Epithelial cell of proximal tubule (primary cell): Measurements from ENCODE around the gene FAT1. TPM values are rescaled to one million over a fixed set of nuclear protein-coding genes. Genes with fewer than 3 reads are reported as not detected.

ENCODE experiments used
- DNase-seq: peaks from one replicate; pipeline ENCODE4 v3.0.0-alpha.2; 2011; ENCODE audit warnings: low read depth
- H3K4me3 ChIP-seq: 2 replicates; pipeline ENCODE4 v1.5.1; 2011; ENCODE audit warnings: low read depth, mild to moderate bottlenecking, low read length
- CTCF ChIP-seq: conservative IDR thresholded peaks from 2 replicates; pipeline ENCODE4 v1.5.1; 2012; ENCODE audit warnings: low read depth, mild to moderate bottlenecking, low read length
- total RNA-seq: library from RNA; depleted of rRNA; stranded (reverse); fragments of >200 nt; gene quantifications from 2 replicates; pipeline ENCODE4 v1.2.3, GENCODE V29; 2015

The FAT1 gene
- total RNA-seq, 1 donor from 2014 or later, result 178 TPM

DNA sequence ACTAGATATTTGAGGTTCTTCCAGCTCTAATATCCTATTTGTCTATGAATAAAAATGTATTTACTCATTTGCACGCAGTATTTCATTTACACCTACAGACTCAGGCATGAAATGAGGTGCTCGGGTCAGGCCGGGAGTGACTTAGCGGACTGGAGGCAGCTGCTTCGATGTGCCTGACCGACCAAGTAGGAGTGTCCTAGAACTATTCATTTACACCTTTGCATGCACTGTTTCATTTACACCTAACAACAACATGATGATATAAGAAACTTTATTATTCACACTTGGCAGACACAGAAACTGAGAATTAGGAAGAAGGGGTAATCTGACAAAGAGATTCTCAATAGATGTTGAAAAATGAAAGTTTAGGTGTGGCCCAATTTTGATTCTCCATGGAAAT, 28.7 kb upstream of the FAT1 start:
- TF ChIP-seq CTCF, result no peak
- no peak for DNase-seq
- no peak overlapping the region for H3K4me3 ChIP-seq

GRCh38 chr4:186749611-186750281, 26.1 kb upstream of the FAT1 start:
- H3K4me3 ChIP-seq, result no peak overlapping the region
- no peak for TF ChIP-seq CTCF
- no peak for DNase-seq

DNA sequence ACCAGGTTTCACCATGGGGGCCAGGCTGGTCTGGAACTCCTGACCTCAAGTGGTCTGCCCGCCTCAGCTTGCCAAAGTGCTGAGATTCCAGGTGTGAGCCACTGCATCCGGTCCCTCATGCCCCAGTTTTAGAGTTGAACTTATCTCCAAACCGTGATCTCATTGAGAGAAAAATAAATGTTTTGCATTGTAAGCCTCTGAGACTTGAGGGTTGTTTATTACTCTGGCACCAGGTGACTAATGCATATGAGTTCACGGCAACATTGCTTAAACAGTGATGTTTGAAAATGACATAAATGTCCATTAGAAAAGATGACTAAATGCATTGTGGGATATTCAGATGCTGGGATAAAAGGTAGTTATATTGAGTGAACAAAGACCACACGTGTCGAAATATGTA, 22.9 kb upstream of the FAT1 start:
- TF ChIP-seq CTCF, result no peak
- no peak overlapping the region for H3K4me3 ChIP-seq
- no peak for DNase-seq

DNA sequence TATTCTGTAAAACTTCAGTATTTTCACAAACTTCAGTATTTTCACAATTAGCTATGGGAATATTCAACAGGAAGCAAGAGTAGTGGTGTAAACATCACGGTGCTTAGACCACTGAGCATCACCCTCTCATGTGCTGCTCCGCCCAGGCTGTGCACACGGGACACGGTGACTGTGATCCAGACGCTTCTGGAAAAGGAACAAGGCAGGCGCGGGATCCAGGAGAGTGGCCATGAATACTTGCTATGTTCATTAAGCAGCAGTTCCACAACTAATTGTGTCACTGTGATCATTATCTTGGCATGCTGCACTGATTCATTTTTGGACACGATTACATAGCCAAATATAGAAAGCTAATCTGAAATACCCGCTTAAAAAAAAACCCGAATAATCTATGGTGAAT, 19.6 kb upstream of the FAT1 start:
- DNase-seq, result no peak
- no peak for TF ChIP-seq CTCF
- H3K4me3 ChIP-seq, result no peak overlapping the region

GRCh38 chr4:186740822-186741221, 17.2 kb upstream of the FAT1 start:
- TF ChIP-seq CTCF, result no peak
- no peak for DNase-seq
- H3K4me3 ChIP-seq, result no peak overlapping the region

GRCh38 chr4:186739802-186740434, 16.3 kb upstream of the FAT1 start:
- no peak overlapping the region for H3K4me3 ChIP-seq
- DNase-seq, result no peak
- no peak for TF ChIP-seq CTCF

DNA sequence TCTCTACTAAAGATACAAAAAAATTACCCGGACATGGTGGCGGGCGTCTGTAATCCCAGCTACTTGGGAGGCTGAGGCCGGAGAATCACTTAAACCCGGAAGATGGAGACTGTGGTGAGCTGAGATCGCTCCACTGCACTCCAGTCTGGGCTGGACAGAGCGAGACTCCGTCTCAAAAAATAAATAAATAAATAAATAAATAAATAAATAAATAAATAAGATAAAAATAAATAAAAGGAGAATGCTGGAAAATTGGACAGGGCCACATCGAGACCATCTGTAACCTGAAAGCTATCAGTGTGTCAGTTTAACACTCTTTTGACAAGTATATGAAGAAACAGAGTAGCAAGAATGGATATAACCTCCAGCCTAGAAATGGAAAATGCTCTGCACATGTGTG, 15.7 kb upstream of the FAT1 start:
- DNase-seq, result no peak
- H3K4me3 ChIP-seq, result no peak overlapping the region
- TF ChIP-seq CTCF, result no peak
